ENCODE data around the gene EIF2A.
A peak's percentile ranks its signal among the peaks of the same experiment; 100 is the strongest.
"Not testable (repeated sequence)": the region's sequence is repeated elsewhere in the genome, so short reads cannot be mapped to it uniquely, and the experiment has no call there.

The EIF2A gene

DNA sequence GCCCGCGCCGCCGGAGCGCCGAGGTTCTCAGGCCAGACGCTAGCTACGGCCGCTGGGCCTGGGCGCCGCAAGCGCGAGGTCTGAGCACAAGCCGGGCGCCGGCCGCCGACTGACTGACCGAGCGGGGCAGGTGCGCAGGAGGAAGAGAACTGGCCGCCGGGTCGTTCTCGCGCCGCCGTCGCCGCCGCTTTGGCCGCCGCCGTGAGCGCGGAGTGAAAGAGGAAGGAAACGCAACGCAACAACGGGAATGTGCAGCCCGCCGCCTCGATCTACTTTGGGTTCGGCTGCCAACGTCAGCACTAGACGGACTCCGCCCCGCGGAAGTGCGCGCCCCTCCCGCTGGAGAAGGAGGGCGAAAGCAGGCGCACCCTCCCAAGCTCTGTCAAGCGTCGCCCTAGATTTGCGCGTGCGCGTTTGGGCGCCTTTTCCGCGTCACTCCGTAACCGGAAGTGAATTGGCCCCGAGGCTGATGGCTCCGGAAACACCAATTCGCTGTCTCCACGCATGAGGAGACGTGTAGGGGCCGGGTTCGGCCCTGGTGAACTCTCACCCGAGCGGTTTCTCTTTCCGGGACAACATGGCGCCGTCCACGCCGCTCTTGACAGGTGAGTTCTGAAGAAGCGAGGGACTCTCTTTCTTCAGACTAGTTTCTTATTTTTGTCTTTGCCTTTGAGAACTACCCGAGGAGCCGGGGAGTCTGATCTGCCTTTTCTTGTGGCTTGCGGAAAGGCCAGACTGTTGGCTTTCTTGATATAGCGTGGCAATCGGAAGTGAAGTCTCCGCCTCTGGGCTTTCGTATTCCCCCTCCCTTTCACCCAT lies at the start of gene EIF2A, which contains the start of gene SERP1:
TSS of gene EIF2A (plus strand) at position 562 of the 819 bp plus-strand sequence. CDS start at position 578, 16 bp downstream.
TSS of gene SERP1 (minus strand) at position 271 of the 819 bp plus-strand sequence. CDS start 361 bp downstream, outside the sequence.
- peak within 1 kb of the TSS; percentile 94 for H3K27ac ChIP-seq
- DNase-seq (ENCODE audit: low spot score): peak; percentile 95
- CTCF ChIA-PET: interaction anchor here (0.7 kb wide), 2 partner anchors 25 to 235 kb away, joined by 3 read pairs; no protein-coding TSS in a partner anchor
- POLR2A ChIA-PET (ENCODE audit: low non-redundant PET): interaction anchor here (0.7 to 1.2 kb wide), 2 partner anchors 9 to 48 kb away, joined by 3 to 4 read pairs; no protein-coding TSS in a partner anchor
- TF ChIP-seq, protein P1, sequence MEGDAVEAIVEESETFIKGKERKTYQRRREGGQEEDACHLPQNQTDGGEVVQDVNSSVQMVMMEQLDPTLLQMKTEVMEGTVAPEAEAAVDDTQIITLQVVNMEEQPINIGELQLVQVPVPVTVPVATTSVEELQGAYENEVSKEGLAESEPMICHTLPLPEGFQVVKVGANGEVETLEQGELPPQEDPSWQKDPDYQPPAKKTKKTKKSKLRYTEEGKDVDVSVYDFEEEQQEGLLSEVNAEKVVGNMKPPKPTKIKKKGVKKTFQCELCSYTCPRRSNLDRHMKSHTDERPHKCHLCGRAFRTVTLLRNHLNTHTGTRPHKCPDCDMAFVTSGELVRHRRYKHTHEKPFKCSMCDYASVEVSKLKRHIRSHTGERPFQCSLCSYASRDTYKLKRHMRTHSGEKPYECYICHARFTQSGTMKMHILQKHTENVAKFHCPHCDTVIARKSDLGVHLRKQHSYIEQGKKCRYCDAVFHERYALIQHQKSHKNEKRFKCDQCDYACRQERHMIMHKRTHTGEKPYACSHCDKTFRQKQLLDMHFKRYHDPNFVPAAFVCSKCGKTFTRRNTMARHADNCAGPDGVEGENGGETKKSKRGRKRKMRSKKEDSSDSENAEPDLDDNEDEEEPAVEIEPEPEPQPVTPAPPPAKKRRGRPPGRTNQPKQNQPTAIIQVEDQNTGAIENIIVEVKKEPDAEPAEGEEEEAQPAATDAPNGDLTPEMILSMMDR (conservative IDR thresholded peaks at IDR 0.05; ENCODE audit: low read depth): no peak

DNA sequence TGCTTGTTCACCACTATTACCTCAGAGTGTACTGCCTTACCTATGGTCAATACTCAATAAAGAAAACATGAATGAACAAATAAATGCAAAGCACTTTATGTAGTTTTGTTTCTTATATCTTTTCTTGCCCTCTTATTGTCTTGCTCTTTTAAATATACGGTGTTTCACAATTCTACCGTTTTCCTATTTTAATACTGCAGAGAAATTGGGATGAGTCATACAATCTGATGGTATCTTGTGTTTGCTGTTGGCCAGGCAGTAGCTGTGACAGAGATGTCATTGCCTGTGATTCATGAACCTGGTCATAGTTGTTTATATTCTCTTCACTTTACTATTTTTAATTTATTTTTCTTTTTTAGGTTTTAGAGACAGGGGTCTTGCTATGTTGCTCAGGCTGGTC lies 48.6 kb upstream of the EIF2A start:
- ChIA-PET CTCF (interaction anchor here (0.6 kb wide), 1 partner anchor 794 kb away, joined by 3 read pairs; no protein-coding TSS in a partner anchor), POLR2A (ENCODE audit: low non-redundant PET) (no interaction called here)
- no peak overlapping the region for H3K27ac ChIP-seq
- peak; percentile 36 for DNase-seq (ENCODE audit: low spot score)
- TF ChIP-seq, protein P1 (conservative IDR thresholded peaks at IDR 0.05; ENCODE audit: low read depth): no peak

DNA sequence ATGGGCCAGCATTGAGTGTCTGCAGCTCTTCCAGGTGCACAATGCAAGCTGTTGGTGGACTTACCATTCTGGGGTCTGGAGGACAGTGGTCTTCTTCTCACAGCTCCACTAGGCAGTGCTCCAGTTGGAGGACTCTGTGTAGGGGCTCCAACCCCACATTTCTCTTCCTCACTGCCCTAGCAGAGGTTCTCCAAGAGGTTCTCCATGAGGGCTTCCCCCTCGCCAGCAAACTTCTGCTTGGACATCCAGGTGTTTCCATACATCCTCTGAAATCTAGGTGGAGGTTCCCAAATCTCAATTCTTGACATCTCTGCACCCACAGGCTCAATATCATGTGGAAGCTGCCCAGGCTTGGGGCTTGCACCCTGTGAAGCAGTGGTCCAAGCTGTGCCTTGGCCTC lies 45.6 kb upstream of the EIF2A start:
- POLR2A ChIA-PET (ENCODE audit: low non-redundant PET); DNase-seq (ENCODE audit: low spot score); H3K27ac ChIP-seq: not testable (repeated sequence)
- CTCF ChIA-PET: interaction anchor here (0.6 kb wide), 1 partner anchor 301 kb away, joined by 3 read pairs; no protein-coding TSS in a partner anchor

DNA sequence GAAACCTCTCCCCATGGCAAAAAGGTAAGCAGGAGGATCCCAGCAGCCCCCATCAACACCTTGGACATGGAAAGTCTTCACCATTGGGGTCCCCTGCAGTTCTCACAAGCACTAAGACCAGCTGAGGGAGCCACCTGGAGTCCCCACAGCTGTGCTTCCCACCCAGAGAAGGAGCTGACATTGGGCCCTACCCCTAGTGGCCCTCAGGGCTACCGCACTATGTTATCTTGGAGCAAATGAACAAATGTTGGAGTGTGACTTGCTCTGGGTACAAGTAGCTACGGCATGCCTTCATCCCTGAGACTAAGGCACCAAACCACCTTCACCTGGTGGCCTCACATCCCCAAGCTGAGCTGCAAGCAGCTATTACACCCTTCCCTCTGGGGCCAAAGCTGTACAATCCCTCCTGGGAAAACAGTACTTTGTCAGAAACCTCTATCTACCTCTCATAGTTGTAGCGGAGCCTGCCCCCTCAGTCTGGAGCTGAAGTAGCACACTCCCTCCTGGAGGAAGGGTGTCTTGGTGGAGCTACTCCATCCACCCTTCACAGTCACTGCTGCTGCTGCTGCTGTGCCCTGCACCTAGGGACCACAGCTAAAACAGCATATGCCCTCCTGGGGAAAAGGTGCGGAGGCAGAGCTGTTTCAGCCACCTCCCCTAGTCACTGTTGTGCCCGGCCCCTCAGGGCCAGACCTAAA lies 43.0 kb upstream of the EIF2A start:
- CTCF ChIA-PET: interaction anchor here (0.5 to 1.5 kb wide), 4 partner anchors 8 to 1510 kb away, joined by 3 to 9 read pairs (median 4); no protein-coding TSS in a partner anchor

DNA sequence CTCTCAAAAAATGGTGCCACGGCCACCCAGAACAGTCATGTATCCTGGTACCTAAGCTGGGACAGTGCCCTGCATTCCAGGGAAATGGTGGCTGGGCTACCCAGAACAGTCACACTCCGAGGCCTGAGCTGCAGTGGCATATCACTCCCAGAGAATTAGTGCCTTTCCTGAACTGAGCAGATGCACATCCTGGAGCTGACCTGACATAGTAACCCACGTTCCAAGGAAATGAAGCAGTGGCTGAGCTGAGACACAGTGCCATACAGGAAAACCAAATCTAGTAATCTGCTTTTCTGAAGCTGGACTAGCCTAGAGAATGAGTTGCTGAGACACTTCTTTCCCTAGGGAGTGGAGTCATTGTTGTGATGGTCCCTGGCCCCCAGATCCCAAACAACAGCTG lies 42.1 kb upstream of the EIF2A start:
- TF ChIP-seq, protein P1 (conservative IDR thresholded peaks at IDR 0.05; ENCODE audit: low read depth): no peak
- no peak for DNase-seq (ENCODE audit: low spot score)
- H3K27ac ChIP-seq: no peak overlapping the region
- CTCF ChIA-PET: interaction anchor here (1.5 kb wide), 1 partner anchor 9 kb away, joined by 4 read pairs; no protein-coding TSS in a partner anchor
- POLR2A ChIA-PET (ENCODE audit: low non-redundant PET): no interaction called here

More for the DNA sequence above, 43.0 kb upstream of the EIF2A start:
- POLR2A ChIA-PET (ENCODE audit: low non-redundant PET): interaction anchor here (0.7 kb wide), 1 partner anchor 229 kb away, joined by 6 read pairs; no protein-coding TSS in a partner anchor
- TF ChIP-seq, protein P1 (conservative IDR thresholded peaks at IDR 0.05; ENCODE audit: low read depth): no peak
- DNase-seq (ENCODE audit: low spot score): no peak
- no peak overlapping the region for H3K27ac ChIP-seq

DNA sequence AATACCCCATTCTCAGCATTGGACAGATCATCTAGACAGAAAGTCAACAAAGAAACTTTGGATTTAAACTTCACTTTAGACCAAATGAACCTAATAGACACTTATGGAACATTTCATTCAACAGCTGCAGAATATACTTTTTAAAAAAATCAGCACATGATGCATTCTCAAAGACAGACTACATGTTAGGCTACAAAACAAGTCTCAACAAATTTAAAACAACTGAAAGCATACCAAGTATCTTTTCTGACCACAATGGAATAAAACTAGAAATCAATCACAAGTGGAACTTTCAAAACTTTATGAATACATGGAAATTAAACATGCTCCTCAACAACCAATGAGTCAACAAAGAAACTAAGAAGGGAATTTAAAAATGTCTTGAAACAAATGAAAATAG lies 38.2 kb upstream of the EIF2A start:
- ChIA-PET CTCF (no interaction called here), POLR2A (ENCODE audit: low non-redundant PET) (no interaction called here)
- no peak for DNase-seq (ENCODE audit: low spot score)
- TF ChIP-seq, protein P1 (conservative IDR thresholded peaks at IDR 0.05; ENCODE audit: low read depth): no peak
- no peak overlapping the region for H3K27ac ChIP-seq
